Spleen (tissue), 7 donors: ENCODE results near the gene MSI2.

ENCODE experiments used
- CTCF ChIP-seq, 11 experiments: fragments of 200-600 bp in 7 of 11; fragments of 450-650 bp in 4 of 11; sonication (generic) in 4 of 11; IDR thresholded peaks in 8 of 11; conservative IDR thresholded peaks in 3 of 11; 1 replicate in 7 of 11; 2 replicates in 4 of 11; pipeline versions ENCODE4 v1.4.0 to v1.8.0; 2016 to 2021; ENCODE audit warnings: antibody characterized with exemption in 11 of 11, inconsistent platforms in 4 of 11, mild to moderate bottlenecking in 1 of 11
- POLR2AphosphoS5 ChIP-seq, 3 donors: sonication (generic); formaldehyde crosslinking; IDR thresholded peaks; one replicate each; pipeline ENCODE4 v1.5.1; 2017; ENCODE audit warnings: antibody characterized with exemption in 3 of 3
- donor health status: DM: no; HTN: no; CAD: no; lungs with moderate emphysema.
- donor health status: DM: no; HTN: no; CAD: no.
- donor health status: DM: no; HTN: no; CAD: no.

GRCh38 chr17:57588086-57588485 is 331.8 kb downstream of the MSI2 start:
- TF ChIP-seq CTCF (IDR thresholded peaks at IDR 0.05 in 8 of 11, conservative IDR thresholded peaks at IDR 0.05 in 3 of 11) (no peak), POLR2AphosphoS5 (IDR thresholded peaks at IDR 0.05) (no peak)
